ENCODE data around the gene HLX.

DNA sequence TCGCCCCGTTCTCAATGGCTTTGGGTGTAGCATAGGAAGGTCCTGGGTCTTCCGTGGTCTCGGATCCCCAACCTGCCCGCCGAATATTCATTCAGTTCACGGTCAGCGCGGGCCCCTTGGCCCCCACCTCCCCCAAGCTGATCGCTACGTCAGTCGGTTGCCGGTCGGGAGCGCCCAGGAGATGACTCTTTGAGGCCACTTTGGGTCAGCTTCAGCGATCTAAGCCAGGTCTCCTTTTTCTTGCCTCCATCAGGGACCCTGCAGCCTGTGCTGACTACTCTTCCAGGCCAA is 12.8 kb downstream of the HLX start:
- TF ChIP-seq, protein P1, sequence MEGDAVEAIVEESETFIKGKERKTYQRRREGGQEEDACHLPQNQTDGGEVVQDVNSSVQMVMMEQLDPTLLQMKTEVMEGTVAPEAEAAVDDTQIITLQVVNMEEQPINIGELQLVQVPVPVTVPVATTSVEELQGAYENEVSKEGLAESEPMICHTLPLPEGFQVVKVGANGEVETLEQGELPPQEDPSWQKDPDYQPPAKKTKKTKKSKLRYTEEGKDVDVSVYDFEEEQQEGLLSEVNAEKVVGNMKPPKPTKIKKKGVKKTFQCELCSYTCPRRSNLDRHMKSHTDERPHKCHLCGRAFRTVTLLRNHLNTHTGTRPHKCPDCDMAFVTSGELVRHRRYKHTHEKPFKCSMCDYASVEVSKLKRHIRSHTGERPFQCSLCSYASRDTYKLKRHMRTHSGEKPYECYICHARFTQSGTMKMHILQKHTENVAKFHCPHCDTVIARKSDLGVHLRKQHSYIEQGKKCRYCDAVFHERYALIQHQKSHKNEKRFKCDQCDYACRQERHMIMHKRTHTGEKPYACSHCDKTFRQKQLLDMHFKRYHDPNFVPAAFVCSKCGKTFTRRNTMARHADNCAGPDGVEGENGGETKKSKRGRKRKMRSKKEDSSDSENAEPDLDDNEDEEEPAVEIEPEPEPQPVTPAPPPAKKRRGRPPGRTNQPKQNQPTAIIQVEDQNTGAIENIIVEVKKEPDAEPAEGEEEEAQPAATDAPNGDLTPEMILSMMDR (IDR thresholded peaks at IDR 0.05; ENCODE audit: low read depth, low read length): no peak
- no peak for TF ChIP-seq POLR2A (IDR thresholded peaks at IDR 0.05; ENCODE audit: extremely low read depth, insufficient read length)

Data from NB4 (cell line).